GM21381 (cell line): ENCODE measurements around the gene METTL26.

Source experiments
- ATAC-seq: cut with Tn5 transposase; IDR thresholded peaks from one replicate; pipeline ENCODE4 v1.9.1; 2021; ENCODE audit warnings: mild to moderate bottlenecking, moderate library complexity; ENCODE audit not compliant: unreplicated experiment

The METTL26 gene

DNA sequence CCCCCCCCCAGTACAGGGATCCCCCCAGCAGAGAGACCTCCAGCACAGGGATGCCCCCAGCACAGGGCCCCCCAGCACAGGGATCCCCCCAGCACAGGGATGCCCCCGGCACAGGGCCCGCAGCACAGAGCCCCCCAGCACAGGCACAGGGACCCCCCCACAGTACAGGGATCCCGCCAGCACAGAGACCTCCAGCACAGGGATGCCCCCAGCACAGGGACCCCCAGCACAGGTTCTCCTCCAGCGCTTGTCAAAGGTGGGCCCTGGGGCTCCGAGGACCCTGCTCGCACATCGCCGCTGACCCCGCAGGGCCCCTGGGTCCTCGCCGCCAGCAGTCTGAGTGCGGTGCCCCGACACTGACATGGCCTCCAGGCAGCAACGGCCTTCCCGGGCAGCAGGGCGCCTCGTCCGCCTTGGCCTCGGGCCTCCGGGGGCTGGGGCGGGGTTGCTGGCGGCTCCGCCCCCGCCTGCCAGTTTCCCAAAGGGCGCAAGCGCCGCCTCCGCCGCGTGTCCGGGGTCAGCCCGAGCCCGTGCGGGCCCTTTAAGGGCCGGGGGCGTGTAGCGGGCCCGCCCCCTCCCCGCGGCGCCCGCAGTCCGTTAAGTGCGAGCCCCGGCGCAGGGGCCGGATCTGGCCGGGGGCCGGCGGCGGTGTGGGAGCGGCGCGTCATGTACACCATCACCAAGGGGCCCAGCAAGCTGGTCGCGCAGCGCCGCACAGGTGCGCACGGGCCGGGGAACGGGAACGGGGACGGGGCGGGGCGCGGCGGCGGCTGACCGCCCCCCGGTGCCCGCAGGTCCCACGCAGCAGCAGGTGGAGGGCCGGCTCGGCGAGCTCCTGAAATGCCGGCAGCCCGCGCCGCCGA lies 5.5 kb upstream of the METTL26 start, which contains the start of gene MCRIP2:
TSS of gene MCRIP2 (plus strand) at position 503 of the 863 bp plus-strand sequence. CDS start at position 667, 164 bp downstream.
- peak; percentile 46 for ATAC-seq

- no peak for ATAC-seq
Measured at GRCh38 chr16:640614-641013, 4.5 kb upstream of the METTL26 start.

DNA sequence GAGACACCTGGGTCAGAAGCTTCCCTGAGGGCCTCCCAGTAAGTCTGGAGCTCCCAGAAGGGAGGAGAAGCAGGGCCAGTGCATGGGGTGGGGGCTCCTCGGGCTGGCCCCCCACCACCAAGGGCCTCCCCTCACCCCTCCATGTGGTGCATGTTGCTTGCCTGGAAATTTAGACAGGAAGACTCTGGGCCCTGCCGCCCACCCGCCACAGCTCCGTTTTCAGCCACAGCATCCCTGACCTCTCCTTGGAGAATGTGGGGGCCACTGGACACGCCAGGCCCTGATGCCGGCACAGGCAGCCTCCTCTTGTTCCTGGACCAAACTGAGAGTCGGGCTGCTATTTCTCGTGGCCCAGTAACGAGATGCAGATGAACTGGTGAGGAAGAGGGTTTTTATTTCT lies 2.7 kb upstream of the METTL26 start:
- ATAC-seq, result no peak

DNA sequence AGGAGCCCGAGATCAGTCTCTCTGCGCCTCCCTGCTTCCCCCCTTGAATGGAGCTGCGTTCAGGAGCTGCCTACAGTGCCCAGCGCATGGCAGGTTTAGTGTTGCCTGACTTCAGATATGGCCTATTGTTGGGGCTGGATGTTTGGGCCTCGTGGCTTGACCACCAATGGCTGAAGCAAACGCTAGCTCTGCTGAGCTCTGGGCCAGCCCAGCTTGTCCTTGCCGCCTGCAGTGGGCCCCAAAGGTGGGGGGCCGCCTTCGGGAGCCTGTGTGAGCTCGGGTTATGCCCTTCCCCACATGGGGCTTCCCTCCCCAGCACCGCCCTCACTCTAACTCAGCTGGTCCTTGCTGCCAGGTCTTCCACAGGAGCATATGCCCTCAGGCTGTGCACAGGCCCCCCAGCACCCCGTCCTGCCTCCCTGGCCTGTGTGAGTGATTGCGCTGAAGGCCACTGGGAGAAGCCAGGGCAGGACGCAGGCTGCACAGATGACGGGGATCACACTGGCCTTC lies 2.0 kb upstream of the METTL26 start:
- ATAC-seq, result no peak

DNA sequence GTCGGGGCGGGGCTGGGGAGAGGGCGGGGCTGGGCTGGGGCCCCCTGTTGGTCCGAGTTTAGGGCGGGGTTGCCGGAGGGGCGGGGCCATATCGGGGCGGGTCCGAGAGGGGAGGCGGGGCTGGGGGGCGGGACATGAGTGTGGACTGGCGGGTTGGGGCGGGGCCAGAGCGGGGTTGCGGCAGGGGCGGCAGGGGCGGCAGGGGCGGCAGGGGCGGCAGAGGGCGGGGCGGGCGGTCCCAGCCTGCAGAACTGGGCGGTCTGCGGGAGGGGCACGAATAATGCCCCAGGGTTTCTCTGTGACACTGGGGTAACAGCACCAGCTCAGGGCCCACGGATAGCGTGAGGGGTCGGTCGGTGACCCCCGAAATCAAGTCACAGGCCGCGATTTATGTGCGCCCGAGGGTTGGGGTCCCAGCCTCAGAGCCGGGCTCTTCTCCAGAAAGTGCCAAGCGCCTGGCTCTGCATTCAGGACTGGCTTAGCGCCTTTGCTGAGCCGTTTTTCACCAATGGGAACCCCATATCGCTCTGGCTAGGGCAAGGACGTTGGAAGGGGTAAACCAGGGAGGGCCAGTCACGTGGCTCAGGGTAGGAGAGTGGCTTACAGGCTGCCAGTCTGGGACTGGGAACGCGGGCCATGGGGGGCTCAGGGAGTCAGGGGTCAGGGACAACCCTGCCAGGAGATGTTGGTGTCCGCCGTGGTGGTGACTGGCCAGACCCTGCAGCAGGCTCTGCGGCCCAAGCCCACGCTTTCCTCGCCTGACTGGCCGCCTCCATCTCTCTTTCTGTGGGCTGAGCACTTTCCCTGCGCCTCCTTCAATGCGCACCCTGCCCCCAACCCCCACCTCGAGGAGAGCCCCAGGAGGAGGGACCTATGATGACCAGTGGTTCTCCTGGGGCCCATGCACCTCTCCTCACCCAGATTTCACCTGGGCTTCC lies 1.2 kb upstream of the METTL26 start:
- no peak for ATAC-seq

DNA sequence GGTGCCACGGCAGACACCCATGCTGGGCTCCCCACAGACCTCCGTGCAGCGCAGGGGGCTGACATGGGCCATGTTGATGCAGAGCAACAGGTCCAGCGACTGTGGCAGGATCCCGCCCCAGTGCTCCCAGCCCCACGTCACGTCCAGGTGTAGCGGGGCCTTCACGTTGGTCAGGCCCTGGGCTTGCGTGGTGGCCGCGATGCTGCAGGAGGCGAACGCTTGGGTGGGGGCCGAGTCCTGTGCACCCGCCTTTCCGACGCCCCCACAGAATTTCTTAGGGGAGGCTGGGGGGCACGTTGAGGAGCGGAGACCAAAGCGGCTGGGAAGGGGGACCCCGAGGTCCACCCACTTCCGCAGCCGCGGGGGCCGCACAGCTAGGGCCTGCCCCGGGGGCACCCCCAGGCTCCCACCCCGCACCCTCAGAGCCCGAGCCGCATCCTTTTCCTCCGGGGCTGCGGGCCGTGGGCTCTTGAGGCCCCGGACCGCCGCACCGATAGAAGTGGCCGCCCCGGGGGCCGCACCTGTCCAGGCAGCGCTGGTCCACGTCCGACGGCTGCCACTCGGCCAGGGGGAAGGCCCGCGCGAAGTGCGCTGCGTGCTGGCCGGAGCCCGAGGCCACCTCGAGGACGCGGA lies 416 bp downstream of the METTL26 start:
- peak; percentile 2 for ATAC-seq

DNA sequence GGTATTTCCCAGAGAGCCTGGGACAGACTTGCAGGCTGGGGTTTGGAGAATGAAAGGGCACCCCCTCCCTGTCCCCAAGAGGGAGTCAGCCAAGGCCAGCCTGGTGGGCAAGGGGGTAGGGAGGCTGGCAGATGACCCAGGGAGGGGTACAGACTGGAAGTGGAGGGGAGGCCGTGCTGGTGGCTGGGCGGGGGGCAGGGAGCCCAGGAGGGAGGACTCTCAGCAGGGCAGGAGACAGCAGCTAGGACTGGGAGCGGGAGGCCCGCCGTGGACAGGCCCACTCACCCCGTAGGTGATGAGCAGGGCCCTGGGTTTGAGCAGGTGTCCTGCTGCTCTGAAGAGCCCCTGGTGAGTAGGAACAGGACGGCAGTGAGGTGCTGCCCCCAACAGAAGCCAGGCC lies 1.1 kb downstream of the METTL26 start:
- ATAC-seq, result no peak

DNA sequence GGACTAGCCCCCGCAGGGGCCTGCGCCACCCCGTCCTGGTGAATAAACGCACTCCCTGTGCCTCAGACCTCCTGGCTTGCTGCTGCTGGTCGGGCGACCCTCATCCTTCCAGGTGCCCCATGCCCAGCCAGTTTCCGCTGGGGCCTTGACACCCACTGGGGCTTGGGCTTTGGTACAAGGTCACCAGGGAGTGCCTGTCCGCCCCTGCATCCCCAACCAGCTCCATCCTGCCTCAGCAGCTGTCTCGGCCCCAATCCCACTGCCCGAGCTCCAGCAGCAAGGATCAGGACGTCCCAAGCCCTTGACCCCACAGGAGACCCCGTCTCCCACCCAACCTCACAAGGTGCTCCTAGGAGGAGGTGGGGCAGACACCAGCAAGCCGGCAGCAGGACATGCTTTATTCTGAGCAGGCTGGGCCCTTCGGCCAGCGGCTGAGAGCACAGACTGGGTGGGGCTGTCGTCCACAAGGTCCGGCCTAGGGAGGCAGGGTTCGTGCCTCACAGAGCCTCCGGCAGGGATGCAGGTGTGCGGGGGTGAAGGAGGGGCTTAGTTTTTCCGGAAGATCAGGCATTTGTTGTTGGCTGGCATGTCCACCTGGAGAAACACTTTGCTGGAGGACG lies 1.9 kb downstream of the METTL26 start:
- ATAC-seq, result no peak

DNA sequence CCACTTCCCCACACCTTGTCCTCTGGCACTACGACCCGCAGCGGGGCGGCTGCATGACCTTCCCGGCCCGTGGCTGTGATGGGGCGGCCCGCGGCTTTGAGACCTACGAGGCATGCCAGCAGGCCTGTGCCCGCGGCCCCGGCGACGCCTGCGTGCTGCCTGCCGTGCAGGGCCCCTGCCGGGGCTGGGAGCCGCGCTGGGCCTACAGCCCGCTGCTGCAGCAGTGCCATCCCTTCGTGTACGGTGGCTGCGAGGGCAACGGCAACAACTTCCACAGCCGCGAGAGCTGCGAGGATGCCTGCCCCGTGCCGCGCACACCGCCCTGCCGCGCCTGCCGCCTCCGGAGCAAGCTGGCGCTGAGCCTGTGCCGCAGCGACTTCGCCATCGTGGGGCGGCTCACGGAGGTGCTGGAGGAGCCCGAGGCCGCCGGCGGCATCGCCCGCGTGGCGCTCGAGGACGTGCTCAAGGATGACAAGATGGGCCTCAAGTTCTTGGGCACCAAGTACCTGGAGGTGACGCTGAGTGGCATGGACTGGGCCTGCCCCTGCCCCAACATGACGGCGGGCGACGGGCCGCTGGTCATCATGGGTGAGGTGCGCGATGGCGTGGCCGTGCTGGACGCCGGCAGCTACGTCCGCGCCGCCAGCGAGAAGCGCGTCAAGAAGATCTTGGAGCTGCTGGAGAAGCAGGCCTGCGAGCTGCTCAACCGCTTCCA lies 2.6 kb downstream of the METTL26 start:
- no peak for ATAC-seq

DNA sequence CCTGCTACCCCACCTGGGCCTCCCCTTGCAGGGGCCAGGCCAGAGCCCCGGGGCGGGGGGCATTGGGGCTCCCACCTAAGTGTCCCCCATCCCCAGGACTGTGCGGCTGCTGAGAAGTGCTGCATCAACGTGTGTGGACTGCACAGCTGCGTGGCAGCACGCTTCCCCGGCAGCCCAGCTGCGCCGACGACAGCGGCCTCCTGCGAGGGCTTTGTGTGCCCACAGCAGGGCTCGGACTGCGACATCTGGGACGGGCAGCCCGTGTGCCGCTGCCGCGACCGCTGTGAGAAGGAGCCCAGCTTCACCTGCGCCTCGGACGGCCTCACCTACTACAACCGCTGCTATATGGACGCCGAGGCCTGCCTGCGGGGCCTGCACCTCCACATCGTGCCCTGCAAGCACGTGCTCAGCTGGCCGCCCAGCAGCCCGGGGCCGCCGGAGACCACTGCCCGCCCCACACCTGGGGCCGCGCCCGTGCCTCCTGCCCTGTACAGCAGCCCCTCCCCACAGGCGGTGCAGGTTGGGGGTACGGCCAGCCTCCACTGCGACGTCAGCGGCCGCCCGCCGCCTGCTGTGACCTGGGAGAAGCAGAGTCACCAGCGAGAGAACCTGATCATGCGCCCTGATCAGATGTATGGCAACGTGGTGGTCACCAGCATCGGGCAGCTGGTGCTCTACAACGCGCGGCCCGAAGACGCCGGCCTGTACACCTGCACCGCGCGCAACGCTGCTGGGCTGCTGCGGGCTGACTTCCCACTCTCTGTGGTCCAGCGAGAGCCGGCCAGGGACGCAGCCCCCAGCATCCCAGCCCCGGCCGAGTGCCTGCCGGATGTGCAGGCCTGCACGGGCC lies 3.4 kb downstream of the METTL26 start:
- no peak for ATAC-seq

- no peak for ATAC-seq
Measured at GRCh38 chr16:631808-632358, 4.2 kb downstream of the METTL26 start.

- no peak for ATAC-seq
Measured at GRCh38 chr16:630815-631405, 5.2 kb downstream of the METTL26 start, which contains the start of gene WFIKKN1. Gene WFIKKN1, plus strand, starts transcription at chr16:630985. Its CDS starts 269 bp downstream, at chr16:631254.

GRCh38 chr16:630249-630814 lies 5.8 kb downstream of the METTL26 start:
- no peak for ATAC-seq

DNA sequence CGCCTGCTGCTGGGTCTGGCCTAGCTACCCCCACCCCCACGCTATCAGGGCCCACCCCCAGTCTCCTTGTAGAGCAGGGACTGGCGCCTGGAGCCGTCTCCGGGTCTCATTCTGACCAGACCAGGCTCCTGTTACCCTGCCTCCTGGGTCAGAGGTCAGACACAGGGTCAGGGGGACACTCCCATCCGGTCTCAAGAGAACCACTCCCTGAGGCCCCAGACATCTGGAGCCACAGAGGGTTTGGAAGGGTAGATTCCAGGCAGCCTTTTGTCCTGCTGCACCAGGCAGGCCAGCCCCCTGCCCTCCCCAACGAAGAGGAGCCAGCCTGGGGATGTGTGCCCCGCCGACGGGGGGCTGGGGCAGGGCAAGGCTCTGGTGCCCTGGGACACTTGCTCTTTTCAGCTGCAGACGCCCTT lies 6.3 kb downstream of the METTL26 start:
- no peak for ATAC-seq

DNA sequence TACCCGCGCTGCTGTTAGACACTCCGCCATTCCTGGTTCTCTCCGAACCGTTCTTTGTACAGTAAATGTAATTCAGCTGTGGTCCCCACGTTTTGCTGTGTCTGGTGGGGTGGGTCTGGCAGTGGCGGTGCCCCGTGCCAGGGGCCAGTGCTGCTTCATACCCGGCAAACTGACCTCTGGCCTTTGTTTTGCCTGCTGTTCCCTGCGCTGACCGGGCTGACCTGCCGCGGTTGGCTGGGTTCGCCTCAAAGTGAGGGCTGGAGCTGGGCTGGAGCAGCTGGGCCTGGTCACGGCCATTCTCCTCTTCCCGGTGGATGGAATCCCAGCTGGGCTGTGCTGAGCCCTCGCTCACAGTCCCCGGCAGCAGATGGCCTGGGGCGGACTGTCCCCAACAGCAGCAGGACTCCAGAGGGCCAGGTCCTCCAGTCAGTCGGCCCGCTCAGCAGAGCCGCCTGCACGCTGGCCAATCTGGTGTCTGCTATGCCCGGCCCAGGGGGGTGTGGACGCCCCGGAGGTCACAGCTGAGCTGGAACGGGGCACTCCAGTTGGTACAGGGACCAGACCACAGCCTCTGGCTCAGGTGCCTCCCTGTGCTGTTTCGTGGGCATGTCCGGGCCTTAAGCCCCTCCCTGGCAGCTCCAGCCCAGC lies 6.8 kb downstream of the METTL26 start:
- no peak for ATAC-seq

GRCh38 chr16:628321-629061 lies 7.6 kb downstream of the METTL26 start:
- ATAC-seq, result no peak
